HG03571 (cell line): ENCODE measurements around the gene FBXO5.
"Not testable (repeated sequence)": the region's sequence is repeated elsewhere in the genome, so short reads cannot be mapped to it uniquely, and the experiment has no call there.

Experiments used
- ATAC-seq: cut with Tn5 transposase; IDR thresholded peaks from one replicate; pipeline ENCODE4 v1.9.1; 2021; ENCODE audit not compliant: unreplicated experiment

FBXO5 gene

DNA sequence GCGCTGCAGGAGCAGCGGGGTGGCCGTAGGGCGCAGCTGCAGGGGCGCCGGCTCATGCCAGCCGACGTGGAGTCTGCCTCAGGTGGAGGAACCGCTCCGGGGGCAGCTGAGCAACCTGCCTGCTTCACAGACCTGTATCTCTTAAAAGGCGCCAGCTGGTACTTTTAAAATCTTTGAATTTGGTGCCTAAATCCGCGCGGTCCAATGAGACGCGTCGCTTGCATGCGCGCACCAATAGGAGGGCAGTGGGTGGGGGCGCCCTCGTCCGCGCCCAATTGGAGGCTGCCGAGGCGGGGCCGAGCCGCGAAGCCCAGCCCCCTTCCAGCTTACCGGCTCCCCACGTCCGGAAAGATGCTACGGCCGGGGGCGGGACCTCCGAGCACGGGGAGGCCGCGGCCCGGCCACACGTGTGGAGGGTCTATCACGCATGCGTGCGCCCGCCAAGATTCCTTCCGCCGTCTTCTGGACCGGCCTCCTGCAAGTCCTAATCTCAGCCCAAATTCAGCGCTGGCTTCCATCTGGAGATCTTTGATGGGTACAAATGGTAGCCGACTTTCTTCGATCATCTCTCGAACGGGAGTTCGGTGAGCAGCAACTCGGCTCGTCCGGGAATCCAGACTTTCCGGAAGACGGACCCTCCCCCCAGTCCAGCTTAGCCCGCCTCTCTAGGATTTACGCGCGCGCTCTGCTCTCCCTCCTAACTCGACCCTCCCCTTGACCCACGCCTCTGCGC, at the start of gene FBXO5:
FBXO5 (minus strand) TSS at position 138 of the 733 bp plus-strand sequence; CDS start at position 56, 82 bp downstream.
- ATAC-seq = peak; percentile 83

- no peak for ATAC-seq
These were observed 49.5 kb upstream of the FBXO5 start for GRCh38 chr6:153032255-153032882.

GRCh38 chr6:153031335-153031955, 48.6 kb upstream of the FBXO5 start:
- ATAC-seq = no peak

GRCh38 chr6:153028963-153029362, 46.1 kb upstream of the FBXO5 start:
- no peak for ATAC-seq

DNA sequence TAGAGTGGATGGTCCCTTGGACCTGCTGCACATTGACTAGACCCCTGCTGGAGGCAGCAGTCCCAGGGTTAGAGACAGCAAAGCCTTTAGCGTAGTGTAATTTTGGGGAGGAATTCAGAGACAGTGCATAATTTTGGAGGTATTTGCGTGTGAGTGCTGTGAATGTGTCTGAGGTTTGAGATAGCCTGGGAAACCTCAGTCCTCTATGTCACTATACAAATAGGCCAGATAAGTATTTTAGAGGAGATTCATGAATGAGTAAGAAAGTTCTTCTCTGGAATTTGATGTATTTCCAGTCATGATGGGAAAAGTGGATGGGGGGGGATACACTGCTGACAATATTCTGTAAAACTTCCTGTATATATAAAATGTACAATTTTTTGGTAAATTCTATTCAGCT, 45.4 kb upstream of the FBXO5 start:
- ATAC-seq = no peak

GRCh38 chr6:153027480-153027879, 44.6 kb upstream of the FBXO5 start:
- ATAC-seq = no peak

GRCh38 chr6:153024709-153025017, 41.8 kb upstream of the FBXO5 start:
- no peak for ATAC-seq

DNA sequence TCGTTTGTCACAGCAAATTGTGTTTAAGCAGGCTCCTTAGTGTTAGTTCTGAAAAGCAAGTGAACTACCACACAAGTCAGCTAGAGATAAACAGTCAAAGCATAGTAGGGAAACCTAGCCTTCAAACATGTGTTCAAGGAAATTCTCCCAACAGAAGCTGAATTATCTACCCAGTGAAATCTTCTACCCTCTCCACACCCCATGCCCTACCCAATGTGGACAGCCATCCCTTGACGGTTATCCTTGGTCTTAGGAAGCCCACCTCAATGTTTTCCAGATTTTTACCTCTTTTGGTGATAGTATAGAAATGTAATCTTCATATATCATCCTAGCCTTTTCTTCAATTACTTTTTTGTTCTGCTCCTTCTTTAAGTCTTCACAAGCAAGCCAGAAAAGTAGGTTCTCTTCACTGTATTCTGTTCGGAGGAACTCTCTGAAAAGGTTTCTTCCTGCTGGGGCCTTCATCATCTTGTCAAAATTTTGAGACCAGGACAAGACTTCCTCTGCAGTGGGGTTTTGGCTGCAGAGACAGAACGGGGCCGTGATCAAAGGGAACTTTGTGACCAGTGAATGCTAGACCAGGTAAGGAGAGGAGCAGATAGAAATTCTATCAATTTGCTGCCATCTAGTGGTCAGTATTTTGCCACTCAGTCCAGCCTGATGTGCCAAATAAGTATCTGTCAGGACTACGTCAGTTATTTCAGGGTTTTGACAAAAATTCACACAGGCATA, 41.3 kb upstream of the FBXO5 start:
- ATAC-seq = peak; percentile 97

GRCh38 chr6:153018355-153018754, 35.5 kb upstream of the FBXO5 start:
- no peak for ATAC-seq

DNA sequence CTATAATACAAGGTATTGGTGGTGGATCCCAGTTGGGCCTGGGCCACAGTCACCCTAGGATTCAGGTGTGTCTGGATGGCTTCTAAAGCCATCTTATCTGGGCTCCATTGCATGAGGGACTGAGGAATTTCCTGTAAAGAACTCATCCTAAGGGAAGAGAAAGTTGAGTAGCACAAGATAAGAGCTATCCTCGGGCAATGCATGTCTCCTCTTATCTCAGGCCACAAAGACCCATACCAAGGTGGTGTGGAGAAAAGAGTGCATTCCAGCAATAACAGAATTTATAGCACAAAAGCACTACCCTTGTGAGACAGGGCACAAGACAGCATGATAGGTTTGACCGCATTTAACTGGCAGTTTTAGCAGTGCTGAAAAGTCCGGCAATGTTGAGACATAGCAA, 34.0 kb upstream of the FBXO5 start:
- no peak for ATAC-seq

- ATAC-seq = no peak
These were observed 32.3 kb upstream of the FBXO5 start for GRCh38 chr6:153015094-153015640.

DNA sequence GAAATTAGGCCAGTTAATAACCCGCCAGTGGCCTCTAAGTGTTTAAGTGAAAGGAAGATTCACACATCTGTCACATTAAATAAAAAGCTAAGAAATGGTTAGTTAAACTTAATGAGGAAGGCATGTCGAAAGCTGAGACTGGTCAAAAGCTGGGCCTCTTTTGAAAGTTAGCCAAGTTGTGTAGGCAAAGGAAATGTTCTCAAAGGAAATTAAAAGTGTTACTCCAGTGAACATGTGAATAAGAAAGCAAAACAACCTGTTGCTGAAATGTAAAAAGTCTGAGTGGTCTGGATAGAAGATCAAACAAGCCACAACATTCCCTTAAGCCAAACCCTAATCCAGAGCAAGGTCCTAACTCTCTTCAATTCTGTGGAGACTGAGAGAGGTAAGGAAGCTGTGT, 30.6 kb upstream of the FBXO5 start:
- no peak for ATAC-seq

- ATAC-seq = no peak
These were observed 30.0 kb upstream of the FBXO5 start for GRCh38 chr6:153012856-153013255.

GRCh38 chr6:153003366-153003690, 20.5 kb upstream of the FBXO5 start:
- ATAC-seq = no peak

- peak; percentile 94 for ATAC-seq
These were observed 19.9 kb upstream of the FBXO5 start, which contains the start of gene MTRF1L for GRCh38 chr6:153002613-153003365. MTRF1L (minus strand) TSS chr6:153002709; CDS start chr6:153002685, 24 bp downstream.

- ATAC-seq = peak; percentile 20
These were observed 19.1 kb upstream of the FBXO5 start for GRCh38 chr6:153001767-153002612.

GRCh38 chr6:153000790-153001189, 17.9 kb upstream of the FBXO5 start:
- ATAC-seq = not testable (repeated sequence)

- no peak for ATAC-seq
These were observed 17.4 kb upstream of the FBXO5 start for GRCh38 chr6:153000243-153000642.

DNA sequence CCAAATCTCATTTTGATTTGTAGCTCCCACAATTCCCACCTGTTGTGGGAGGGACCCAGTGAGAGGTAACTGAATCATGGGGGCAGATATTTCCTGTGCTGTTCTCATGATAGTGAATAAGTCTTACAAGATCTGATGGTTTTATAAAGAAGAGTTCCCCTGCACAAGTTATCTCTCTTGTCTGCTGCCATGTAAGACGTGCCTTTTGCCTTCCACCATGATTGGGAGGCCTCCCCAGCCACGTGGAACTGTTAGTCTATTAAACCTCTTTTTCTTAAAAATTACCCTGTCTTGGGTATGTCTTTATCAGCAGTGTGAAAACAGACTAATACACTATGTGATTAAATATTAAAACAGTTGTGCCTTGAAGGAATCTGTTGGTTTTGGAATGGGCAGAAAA, 16.7 kb upstream of the FBXO5 start:
- ATAC-seq = not testable (repeated sequence)

DNA sequence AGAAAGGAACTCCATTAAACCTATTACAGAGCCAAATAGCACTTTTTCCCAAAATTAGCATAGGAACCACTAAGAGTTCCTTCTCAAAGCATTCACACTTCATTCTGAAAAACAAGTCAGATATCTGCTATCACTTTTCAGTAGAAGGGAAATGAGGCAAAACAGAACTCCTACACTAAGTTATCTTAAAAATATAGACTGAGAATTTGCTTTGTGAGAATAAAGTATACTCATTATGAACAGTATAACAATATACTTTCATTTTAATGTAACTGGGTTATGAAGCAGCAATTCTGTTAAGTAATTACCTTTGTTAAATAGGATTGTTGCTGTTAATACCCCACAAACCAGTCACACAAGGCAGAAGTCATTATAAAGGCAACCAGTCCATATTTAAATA, 11.0 kb upstream of the FBXO5 start:
- no peak for ATAC-seq
